Tibial nerve (tissue), 3 donors: ENCODE results near the gene NIPBL.

Experiments used
- CTCF ChIP-seq, 5 experiments: fragments of 200-600 bp in 3 of 5; fragments of 450-650 bp in 2 of 5; sonication (generic) in 3 of 5; IDR thresholded peaks; one replicate each; pipeline ENCODE4 v1.5.1; 2016 to 2019; ENCODE audit warnings: antibody characterized with exemption in 5 of 5, mild to moderate bottlenecking in 3 of 5, moderate library complexity in 2 of 5
- POLR2A ChIP-seq, 2 donors: fragments of 450-650 bp; IDR thresholded peaks; one replicate each; pipeline ENCODE4 v1.6.1; 2017; ENCODE audit warnings: antibody characterized with exemption in 2 of 2, mild to moderate bottlenecking in 2 of 2, moderate library complexity in 2 of 2

GRCh38 chr5:37015795-37016666 lies 139.5 kb downstream of the NIPBL start:
- TF ChIP-seq POLR2A (IDR thresholded peaks at IDR 0.05) (no peak), CTCF (IDR thresholded peaks at IDR 0.05) (no peak)
